Fibroblast of upper back skin (primary cell): ENCODE results near the gene PRM1.

Experiments
- DNase-seq: peaks from one replicate; pipeline ENCODE4 v3.0.0-alpha.2; 2013

Gene PRM1

DNA sequence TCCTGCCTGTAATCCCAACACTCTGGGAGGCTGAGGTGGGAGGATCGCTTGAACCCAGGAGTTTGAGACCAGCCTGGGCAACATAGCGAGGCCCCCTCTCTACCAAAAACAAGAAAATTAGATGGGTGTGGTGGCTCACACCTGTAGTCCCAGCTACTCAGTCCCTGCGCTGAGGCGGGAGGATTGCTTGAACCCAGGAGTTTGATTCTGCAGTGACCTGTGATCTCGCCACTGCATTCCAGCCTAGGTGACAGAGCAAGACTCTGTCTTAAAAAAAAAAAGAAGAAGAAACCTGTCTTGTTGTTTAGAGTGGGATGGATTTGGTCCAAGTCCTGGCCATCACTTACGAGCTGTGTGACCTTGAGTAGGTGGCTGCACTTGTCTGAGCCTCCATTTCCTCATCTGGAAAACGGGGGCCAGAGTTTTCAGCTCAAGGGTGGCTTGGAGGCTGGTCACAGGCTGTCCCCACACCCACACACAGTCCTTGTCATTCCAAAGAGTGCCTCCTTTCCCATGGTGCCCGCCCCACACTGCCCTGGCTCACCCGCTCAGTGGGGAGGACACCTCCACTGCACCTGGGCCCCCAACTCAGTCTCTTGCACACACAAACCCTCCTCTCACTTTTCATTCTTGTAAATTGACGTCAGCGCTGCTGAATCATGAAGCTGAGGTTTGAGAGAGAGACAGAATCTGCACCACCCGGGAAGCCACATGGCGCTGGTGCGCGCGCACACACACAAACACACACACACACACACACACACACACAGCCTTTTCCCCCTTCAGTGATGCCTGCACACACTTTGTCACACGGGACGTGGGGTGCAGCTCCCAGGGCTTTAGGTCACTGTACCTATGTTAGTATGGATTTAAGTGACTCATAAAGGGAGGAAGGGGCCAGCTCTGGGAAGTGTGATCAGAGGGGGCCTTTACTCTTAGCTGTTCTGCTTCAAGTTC lies 29.3 kb downstream of the PRM1 start:
- DNase-seq, result peak; percentile 82

DNA sequence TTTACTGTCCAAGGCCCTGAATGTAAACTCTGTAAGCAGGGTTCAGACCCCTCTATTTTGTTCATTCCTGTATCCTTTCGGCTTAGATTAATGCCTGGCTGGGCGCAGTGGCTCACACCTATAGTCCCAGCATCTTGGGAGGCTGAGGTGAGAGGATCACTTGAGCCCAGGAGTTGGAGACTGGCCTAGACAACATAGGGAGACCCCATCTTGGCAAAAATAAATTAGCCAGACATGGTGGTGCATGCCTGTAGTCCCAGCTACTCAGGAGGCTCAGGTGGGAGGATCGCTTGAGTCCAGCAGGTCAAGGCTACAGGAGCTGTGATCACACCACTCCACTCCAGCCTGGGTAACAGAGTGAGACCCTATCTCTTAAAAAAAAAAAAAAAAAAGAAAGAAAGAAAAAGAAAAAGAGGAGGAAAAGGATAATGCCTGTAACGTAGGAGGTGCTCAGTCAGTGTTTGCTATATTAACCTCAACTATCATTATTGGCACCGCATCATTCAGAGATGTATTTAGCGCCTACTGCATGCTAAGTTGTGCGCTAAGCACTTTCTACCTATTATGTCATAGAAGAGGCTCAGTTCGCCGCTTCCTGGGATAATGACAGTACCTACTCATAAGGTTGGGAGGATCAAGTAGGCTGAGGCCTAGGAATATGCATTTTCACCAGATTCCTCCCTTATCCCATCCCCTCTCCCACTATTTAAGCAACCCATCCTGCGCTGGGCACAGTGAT lies 30.2 kb downstream of the PRM1 start:
- DNase-seq, result no peak

DNA sequence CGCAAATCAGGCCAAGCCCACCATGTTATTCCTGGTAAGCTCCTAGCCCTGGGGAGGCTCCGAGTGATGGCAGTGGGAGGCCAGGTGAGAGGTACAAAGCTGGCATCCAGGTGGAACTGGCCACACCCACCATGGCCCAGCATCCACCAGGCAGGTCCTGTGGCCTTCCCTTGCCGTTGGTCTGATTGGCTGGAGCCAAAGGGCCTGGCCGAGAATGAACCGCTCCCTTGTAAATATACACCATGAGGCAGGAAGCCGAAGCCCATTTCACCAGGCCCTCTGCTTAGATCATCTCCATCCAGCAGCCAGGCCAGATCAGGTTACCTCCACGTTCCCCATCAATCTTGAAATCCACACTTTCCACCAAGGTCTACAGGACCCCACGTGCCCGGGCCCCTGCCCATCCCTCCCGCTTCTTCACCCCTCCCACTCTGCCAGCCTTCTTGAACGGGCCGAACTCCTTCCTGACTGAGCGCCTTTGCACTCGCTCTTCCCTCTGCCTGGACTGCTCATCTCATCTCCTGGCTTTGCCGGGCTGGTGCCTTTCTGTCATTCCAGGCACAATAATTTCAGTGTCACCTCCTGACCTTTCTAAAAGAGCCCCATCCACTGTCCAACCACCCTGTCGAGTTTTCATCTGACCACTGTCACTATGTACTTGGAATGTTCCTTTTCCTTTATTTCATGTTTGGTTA lies 30.9 kb downstream of the PRM1 start:
- peak; percentile 46 for DNase-seq

DNA sequence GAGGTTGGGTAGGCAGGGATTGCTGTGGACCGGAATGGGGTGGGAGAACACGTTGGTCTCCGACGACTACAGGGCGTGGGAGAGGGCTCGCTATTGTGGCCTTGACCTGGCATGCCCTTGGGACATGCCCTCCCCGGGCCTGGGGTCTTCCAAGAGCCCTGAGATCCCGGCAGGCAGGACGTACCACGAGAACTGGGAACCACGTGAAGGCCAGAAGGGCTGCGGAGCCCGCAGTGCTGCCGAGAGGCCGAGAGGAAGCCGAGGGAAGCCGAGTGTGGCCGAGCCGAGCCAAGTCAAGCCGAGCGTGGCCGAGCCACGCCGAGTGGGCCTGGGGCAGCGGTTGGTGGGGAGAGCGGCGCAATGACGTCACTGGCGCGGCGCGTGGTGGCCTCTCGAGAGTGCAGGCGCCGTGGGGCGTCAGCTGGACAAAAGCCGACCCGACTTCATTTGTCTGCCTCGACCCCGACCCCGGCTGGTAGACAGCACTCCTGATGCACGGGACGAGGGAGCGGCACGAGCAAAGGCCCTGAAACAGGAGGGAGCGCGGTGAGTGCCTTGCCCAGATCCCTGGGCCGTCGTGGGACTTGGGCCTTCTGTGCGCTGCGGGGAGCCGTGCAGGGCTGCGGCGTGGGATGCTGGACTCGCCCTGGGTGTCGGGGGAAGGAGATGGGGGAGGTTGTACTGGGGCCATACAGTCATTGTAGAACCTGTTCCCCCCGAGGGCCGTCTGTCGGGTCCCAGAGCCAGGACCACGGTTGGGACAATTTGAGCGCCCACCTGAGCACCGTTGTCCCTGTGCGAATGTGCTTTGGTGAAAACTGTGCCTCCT lies 31.7 kb downstream of the PRM1 start:
- no peak for DNase-seq

DNA sequence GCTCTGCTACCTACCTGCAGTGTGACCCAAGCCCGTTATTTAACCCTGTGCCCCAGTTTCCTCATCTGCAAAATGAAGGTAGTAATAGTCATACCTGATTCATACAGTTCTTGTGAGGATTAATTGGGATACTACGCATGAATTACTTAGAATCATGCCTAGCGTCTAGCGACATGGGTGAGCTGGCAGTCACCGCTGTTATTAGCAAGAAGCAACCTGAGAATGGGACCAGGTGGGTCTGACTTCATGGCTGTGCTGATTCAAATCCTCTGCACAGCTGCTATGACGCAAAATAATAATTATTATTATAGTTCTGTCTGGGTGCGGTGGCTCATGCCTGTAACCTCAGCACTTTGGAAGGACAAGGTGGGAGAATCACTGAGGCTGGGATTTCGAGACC lies 33.0 kb downstream of the PRM1 start:
- no peak for DNase-seq

DNA sequence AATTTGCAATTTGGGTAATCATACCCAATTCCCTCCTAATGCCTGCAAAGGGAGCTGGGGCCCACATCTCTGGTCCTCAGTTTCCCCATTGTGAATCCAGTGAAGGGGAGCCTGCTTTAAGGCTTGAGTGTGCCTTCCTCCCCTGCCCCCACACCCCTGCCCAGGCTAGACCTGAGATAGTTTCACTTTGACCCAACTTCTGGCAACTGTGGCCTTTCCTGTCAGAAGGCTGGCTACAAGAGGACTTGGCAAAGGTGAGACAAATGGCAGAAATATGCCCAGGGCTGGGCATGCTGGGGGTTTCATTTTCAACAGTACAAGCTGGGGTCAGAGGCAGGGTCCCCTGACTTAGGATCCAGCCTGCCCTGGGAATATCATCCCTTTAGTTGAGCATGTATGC lies 35.1 kb downstream of the PRM1 start:
- DNase-seq, result no peak

DNA sequence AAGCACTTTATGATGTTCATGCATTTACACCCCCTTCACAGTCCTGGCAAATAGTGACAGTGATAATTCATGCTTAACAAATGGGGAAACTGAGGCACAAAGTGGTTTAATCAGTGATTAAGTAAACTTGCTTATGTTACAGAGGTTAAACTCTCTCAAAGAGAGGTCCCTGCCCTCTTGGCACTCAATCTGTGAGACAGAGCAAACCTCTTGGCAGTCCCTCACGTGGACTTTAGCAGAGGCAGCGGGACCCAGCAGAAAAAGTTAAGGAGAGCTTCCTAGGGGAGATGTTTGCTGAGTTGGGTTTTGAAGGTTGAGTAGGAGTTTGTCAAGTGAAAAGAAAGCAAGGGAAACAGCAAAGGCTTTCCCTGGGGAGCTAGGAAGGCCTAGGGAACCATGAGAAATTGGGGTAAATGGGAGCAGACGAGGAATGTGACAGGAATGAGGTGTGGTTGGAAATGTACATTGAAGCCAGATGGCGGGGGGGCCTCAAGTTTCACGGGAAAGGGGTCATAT lies 35.9 kb downstream of the PRM1 start:
- no peak for DNase-seq

DNA sequence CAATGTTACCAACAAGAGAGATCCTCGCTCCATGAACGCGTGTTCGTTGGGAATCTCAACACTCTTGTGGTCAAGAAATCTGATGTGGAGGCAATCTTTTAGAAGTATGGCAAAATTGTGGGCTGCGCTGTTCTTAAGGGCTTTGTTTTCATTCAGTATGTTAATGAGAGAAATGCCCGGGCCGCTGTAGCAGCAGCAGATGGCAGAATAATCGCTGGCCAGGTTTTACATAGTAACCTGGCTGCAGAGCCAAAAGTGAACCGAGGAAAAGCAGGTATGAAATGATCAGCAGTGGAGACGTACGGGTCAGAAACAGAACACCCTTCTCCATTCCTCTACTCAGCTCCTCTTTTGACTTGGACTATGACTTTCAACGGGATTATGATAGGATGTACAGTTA lies 38.5 kb downstream of the PRM1 start:
- DNase-seq, result no peak

DNA sequence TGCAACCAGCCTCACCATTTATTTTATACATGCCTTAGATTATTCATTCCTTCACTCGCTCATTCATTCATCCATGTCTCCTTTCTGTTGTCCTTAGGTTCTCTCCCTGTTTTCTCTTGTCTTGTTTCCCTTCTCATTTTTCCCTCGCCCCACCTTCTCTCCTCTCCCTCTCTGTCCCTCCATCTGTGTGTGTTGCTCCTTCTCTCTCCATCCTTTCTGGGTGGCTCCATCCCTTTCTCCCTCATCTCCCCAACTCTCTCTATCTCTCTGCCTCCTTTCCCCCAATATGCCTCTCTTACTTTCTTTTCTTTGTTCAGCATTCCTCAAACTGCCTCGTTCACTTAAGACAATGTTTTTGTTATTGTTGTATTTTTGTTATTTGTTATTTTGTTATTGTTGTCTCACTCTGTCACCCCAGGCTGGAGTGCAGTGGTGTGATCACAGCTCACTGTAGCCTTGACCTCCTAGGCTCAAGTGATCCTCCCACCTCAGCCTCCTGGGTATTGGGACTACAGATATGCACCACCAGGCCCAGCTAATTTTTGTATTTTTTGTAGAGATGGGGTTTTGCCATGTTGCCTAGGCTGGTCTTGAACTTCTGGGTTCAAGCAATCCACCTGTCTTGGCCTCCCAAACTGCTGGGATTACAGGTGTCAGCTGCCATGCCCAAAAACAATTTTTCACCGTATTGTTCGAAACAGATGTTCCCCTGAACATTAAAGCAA lies 39.5 kb downstream of the PRM1 start:
- no peak for DNase-seq

DNA sequence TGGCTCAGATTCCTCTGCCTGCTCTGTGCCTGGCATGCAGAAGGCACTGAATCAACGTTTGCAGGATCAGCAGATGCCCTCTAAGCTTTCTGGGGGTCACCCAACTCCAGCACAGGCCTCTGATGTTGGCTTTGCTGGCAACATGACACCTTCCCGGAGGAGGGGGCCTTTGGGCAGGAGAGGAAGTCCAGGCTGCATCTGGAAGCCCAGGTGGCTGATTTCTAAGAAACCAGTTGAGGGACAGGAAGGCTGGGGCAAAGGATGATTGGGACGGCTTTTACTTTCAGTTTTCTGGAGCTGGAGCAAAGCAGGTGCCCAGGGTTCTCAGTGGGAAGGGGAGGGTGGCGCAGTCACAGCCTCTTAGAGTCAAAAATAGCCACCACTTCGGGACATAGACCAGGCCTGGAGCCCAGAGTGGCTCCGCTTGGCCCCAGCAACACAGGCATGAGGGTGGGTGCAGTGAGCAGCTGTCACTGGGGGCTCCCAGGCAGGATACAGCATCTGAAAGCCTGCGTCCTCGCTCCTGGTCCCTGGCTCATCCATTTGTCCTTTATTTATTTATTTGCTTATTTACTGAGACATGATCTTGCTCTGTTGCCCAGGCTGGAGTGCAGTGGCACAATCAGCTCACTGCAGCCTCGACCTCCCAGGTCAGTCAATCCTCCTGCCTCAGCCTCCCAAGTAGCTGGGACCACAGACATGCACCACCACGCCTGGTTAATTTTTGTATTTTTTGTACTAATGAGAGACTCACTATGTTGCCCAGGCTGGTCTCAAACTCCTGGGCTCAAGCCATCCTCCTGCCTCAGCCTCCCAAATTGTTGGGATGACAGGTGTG lies 40.3 kb downstream of the PRM1 start:
- DNase-seq, result no peak

DNA sequence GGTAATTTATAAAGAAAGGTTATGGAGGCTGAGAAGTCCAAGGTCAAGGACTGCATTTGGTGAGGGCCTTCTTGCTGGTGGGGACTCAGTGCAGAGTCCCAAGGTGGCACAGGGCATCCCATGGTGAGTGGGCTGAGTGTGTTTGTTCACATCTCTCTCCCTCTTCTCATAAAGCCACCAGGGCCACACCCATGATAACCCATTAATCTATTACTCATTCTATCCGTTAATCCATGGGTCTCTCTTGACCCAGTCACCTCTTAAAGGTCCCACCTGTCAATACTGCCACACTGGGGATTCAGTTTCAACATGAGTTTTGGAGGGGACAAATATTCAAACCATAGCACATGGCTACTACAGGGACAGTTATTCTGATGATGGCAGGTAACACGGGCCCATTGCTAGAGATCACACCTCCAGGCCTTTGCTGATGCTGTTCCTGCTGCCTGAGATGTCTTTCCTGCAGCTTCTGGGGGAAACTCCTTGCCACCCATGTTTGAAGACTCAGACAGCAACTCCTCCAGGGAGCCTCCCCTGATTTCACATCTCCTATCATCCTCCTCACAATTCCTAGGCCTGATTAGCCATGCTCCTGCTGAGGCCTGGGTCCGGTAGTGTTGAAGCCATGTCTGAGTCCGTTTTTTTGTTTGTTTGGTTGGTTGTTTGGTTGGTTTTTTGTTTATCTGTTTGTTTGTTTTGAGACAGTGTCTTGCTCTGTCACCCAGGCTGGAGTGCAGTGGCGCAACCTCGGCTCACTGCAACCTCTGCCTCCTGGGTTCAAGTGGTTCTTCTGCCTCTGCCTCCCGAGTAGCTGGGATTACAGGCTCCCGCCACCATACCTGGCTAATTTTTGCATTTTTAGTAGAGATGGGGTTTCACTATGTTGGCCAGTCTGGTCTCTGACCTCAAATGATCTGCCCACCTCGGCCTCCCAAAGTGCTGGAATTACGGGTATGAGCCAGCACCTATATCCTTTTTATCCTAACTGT lies 41.2 kb downstream of the PRM1 start:
- no peak for DNase-seq

DNA sequence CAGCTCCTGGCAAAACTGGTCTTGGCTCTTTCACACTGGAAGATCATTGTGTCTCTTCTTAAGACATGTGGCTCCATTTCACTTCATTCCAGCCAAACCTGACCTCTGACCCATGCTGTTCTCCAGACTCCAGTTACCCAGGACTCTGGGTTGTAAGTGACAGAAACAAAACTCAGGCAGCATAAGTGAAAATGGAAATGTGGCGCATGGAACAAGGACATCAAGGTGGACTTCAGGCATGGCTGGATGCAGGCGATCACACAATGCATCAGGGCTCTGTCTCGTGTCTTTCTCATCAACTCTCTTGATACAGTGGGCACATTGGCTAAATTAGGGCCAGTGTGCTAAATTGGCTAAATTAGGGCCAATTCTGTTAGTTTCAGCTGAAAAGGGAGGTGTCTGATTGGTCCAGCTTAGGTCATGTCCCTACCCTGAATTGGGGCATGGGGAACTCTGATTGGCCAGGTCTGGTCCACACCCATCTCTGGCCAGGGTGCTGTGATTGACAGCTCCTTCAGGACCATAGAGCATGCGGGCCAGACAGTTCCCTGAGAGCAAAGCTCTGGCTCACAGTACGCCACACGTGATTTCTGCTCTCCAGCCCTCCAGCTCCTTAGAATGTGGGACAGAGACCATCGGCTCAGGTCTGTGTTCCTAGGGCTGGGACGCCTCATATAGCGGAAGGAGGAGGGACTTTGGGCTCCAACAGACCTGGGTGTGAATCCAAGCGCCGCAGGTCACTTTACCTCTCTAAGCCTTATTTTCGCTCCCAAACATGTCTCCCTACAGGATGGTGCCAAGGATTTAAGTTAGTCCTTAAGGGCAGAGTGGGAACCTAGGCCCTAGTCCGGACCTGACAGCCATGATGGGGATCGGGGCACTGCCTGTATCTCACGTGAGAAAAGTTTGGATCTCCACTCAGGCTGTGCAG lies 42.6 kb downstream of the PRM1 start:
- DNase-seq, result no peak

DNA sequence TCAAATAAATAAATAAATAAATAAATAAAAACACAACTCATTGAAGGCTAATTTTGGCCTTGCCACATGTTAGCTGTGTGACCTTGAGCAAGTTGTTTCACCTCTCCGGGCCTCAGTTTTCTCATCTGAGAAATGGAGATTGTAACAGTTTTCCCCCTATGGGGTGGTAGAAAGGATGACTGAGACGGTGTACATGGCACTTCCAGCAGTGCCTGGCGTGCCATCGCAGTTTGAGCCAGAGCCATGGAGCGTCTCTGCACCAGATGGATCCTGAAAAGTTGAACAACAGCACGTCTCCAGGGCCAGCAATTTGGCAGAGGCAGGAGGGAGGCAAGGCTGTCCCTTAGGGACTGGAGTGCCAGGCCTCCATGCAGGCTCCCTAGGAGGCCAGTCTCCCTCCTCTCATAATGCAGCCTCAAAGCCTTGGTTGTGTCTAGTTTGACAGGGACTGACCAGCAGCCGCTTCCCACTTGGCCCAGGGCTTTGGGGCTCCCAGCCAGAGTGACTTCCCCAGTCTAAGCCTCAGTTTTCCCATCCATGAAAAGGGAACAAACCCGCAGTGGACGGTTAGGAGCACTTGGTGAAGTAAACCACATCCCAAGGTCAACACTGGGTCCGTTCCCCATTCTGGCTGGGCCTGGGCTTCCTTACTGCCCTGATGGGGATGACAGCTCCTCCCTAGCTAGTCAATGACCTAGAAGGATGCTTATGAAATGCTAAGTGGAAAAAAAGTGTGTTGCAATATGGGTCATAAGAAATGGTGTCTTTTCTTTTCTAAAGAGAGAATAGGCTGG lies 44.5 kb downstream of the PRM1 start:
- no peak for DNase-seq

DNA sequence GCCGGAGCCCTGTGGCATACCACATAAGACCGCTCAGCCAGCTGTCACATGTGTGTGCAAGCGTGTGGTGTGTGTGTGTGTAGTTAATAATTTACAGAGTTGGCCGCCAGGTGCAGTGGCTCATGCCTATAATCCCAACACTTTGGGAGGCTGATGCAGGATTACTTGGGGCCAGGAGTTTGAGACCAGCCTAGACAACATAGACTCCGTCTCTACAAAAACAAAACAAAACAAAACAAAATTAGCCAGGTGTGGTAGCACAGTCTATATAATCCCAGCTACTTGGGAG lies 45.5 kb downstream of the PRM1 start:
- DNase-seq, result no peak

DNA sequence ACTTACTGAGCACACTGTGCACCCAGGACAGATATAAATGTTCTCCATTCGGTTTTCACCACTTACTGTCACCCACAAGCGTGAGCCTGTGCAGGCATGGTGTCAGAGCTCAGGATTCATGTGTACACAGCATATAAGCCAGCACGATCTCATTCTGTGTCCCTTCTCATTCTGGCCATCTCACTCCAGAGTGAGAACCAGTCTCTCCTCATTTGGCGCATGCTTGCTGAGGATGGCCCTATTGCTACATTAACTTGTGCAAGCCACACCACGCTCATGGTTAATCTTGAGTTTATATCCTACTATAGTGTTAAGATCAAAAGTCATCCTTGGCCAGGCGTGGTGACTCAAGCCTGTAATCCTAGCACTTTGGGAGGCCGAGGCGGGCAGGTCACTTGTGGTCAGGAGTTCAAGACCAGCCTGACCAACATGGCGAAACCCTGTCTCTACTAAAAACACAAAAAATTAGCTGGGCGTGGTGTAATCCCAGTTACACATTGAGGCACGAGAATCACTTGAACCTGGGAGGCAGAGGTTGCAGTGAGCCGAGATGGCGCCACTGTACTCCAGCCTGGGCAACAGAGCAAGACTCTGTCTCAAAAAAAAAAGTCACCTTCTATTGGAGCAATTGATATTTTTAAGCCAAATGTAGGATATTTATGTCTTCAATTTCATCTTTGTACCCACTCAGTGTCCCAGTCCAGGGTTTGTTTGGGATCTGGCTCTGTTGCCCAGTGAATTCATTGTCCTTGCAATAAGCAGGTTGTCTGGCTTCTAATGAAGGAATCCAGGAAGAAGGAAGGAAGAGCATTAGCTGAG lies 46.0 kb downstream of the PRM1 start:
- no peak for DNase-seq

DNA sequence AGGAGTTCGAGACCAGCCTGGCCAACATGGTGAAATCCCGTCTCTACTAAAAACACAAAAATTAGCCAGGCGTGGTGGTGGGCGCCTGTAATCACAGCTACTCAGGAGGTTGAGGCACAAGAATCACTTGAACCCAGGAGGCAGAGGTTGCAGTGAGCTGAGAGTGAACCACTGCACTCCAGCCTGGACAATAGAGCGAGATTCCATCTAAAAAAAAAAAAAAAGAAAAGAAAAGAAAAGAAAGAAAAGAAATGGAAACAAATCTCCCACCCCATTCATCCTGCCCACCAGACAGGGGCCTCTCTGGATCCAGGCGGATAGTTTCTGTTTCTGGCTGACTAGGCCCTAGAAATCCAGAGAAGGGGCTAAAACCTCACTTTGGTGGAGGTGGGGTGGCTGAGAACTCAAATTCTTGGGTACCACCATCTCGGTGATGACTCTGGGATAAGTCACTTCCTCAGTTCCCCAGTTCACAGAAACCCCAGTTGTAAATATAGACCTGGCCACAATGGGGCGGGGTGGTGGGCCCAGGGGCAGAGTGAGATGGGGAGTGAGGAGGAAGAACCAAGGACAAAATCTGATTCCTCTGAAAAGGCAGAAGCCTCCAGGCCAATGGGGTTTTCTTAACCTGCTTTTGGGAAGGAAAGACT lies 47.3 kb downstream of the PRM1 start:
- DNase-seq, result no peak
